ENCODE measurements around the gene P2RX2.

DNA sequence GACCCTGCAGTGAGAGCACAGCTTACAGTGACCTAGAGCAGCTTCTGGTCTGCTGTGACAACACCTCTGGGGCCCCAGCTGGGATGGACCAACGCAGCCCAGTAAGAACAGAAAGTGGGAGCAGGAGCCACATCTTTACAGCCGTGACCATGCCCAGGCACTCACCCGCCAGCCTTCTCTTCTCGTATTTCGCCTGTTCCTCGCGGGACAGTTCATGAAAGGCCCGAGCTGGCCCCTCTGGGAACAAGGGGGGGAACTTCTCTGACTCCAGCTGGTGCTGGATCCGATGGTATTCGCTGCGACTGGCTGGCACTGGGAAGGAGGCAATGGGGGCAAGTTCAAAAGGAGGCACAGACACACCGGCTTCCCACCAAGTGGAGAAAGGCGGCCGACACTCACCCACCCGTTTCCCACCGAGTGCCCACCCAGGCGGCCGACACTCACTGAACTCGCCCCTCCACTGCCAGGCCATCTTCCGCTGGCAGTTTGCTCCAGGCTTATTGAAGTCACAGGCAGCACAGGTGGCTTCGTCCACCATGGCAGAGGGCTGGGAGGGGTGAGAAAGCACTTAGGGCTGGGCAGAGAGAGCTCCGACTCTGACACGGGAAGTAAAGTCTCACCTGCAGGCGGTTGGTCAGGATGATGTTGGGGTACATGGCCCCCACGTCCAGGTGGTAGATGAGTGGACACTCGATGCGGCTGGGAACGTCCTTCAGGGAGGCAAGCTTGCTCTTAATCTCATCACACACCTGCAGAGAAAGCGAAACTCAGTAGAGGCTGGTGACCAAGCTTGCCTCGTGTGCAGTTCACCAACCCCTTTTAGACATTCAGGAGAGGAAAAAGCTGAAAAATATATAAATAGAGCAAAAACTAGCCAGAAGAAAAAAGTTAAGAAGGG lies 49.9 kb downstream of the P2RX2 start:
- no peak for TF ChIP-seq POLR2A (IDR thresholded peaks at IDR 0.05)
- TF ChIP-seq CTCF (IDR thresholded peaks at IDR 0.05), result no peak
- TF ChIP-seq POLR2AphosphoS5 (IDR thresholded peaks at IDR 0.05), result no peak
